HepG2 (cell line): ENCODE results near the gene DRAP1. TPM values are rescaled to one million over a fixed set of nuclear protein-coding genes. Genes with fewer than 3 reads are reported as not detected.

Source experiments
- ELF4 ChIP-seq: sonication (generic); formaldehyde crosslinking; IDR thresholded peaks from 2 replicates; pipeline ENCODE4 v1.5.0; 2020; ENCODE audit warnings: missing genetic modification reagents, mild to moderate bottlenecking, moderate library complexity, borderline replicate concordance
- HOXA3 ChIP-seq: sonication (generic); formaldehyde crosslinking; IDR thresholded peaks from 2 replicates; pipeline ENCODE4 v1.5.0; 2020; ENCODE audit warnings: missing genetic modification reagents
- KLF11 ChIP-seq: IDR thresholded peaks from 2 replicates; pipeline ENCODE4 v1.6.1; 2016; ENCODE audit warnings: missing compliant biosample characterization
- NRL ChIP-seq: sonication (generic); formaldehyde crosslinking; IDR thresholded peaks from 2 replicates; pipeline ENCODE4 v1.5.0; 2020; ENCODE audit warnings: missing genetic modification reagents, mild to moderate bottlenecking, moderate library complexity, borderline replicate concordance
- POLR2G ChIP-seq: fragments of 200-400 bp; formaldehyde crosslinking; IDR thresholded peaks from 2 replicates; pipeline ENCODE4 v1.6.1; 2018; ENCODE audit warnings: mild to moderate bottlenecking, low read depth, low read length, moderate library complexity
- RBFOX2 ChIP-seq: fragments of 200-400 bp; formaldehyde crosslinking; IDR thresholded peaks from 2 replicates; pipeline ENCODE4 v1.6.1; 2017; ENCODE audit warnings: low read depth, mild to moderate bottlenecking, low read length
- SMAD1 ChIP-seq: sonication (generic); formaldehyde crosslinking; IDR thresholded peaks from 2 replicates; pipeline ENCODE4 v1.4.0; 2020; ENCODE audit warnings: missing genetic modification reagents, low read depth, mild to moderate bottlenecking, borderline replicate concordance
- ZBTB3 ChIP-seq: sonication (generic); formaldehyde crosslinking; IDR thresholded peaks from 2 replicates; pipeline ENCODE4 v1.4.0; 2020; ENCODE audit warnings: low read depth, mild to moderate bottlenecking, moderate library complexity, missing genetic modification reagents, borderline replicate concordance
- ZFP41 ChIP-seq: sonication (generic); formaldehyde crosslinking; IDR thresholded peaks from 2 replicates; pipeline ENCODE4 v1.4.0; 2020; ENCODE audit warnings: mild to moderate bottlenecking, missing genetic modification reagents, borderline replicate concordance
- ZNF121 ChIP-seq: sonication (generic); formaldehyde crosslinking; IDR thresholded peaks from 2 replicates; pipeline ENCODE4 v1.5.0; 2020; ENCODE audit warnings: mild to moderate bottlenecking, missing genetic modification reagents
- ZNF335 ChIP-seq: sonication (generic); formaldehyde crosslinking; IDR thresholded peaks from 2 replicates; pipeline ENCODE4 v1.4.0; 2020; ENCODE audit warnings: missing genetic modification reagents
- polyA plus RNA-seq, 8 experiments: library from polyadenylated mRNA; depleted of rRNA in 3 of 8; stranded (reverse) in 7 of 8; unstranded in 1 of 8; fragments of >200 nt; fragmentation: Illumina TruSeq in 4 of 8; extraction: Trizol in 4 of 8; gene quantifications; 2 replicates each; pipeline versions ENCODE4 v1.2.1 to v1.2.3, GENCODE V29; 2011 to 2016; ENCODE audit warnings: low read depth in 4 of 8, missing spikeins in 1 of 8, mixed read lengths in 1 of 8; ENCODE audit not compliant: insufficient read depth in 1 of 8
- total RNA-seq, 5 experiments: library from RNA; depleted of rRNA; stranded (reverse); fragments of >200 nt; fragmentation: Illumina TruSeq; extraction: Trizol; gene quantifications; 2 replicates each; pipeline ENCODE4 v1.2.3, GENCODE V29; 2016; ENCODE audit warnings: low read depth in 1 of 5
- TF ChIP-seq, protein P1 (sequence below): sonication (generic); formaldehyde crosslinking; IDR thresholded peaks from 2 replicates; pipeline ENCODE4 v1.5.0; 2020; ENCODE audit warnings: mild to moderate bottlenecking, missing genetic modification reagents
- TF ChIP-seq, protein P2 (sequence below): sonication (generic); formaldehyde crosslinking; IDR thresholded peaks from 2 replicates; pipeline ENCODE4 v1.8.0; 2022; ENCODE audit warnings: missing genetic modification reagents, mild to moderate bottlenecking, borderline replicate concordance
- TF ChIP-seq, protein P3 (sequence below): sonication (generic); IDR thresholded peaks from 2 replicates; pipeline ENCODE4 v1.6.1; 2016; ENCODE audit warnings: low read depth, borderline replicate concordance
- TF ChIP-seq, protein P4 (sequence below): IDR thresholded peaks from 2 replicates; pipeline ENCODE4 v1.6.1; 2016; ENCODE audit warnings: missing genetic modification reagents, missing compliant biosample characterization
- TF ChIP-seq, protein P5 (sequence below): sonication (generic); formaldehyde crosslinking; IDR thresholded peaks from 2 replicates; pipeline ENCODE4 v1.4.0; 2020; ENCODE audit warnings: missing genetic modification reagents
- TF ChIP-seq, protein P6 (sequence below): sonication (generic); formaldehyde crosslinking; IDR thresholded peaks from 2 replicates; pipeline ENCODE4 v1.5.0; 2020; ENCODE audit warnings: missing genetic modification reagents, mild to moderate bottlenecking, borderline replicate concordance
- TF ChIP-seq, protein P7 (sequence below): sonication (generic); formaldehyde crosslinking; IDR thresholded peaks from 2 replicates; pipeline ENCODE4 v1.8.1; 2023; ENCODE audit warnings: mild to moderate bottlenecking, missing genetic modification reagents, borderline replicate concordance
- TF ChIP-seq, protein P8 (sequence below): sonication (generic); formaldehyde crosslinking; IDR thresholded peaks from 2 replicates; pipeline ENCODE4 v1.8.1; 2023; ENCODE audit warnings: mild to moderate bottlenecking, missing genetic modification reagents
- TF ChIP-seq, protein P9 (sequence below): sonication (generic); formaldehyde crosslinking; IDR thresholded peaks from 2 replicates; pipeline ENCODE4 v1.4.0; 2020; ENCODE audit warnings: mild to moderate bottlenecking, missing genetic modification reagents

DRAP1 gene
- total and polyA plus RNA-seq, 2 of the 13 experiments (the other 11 are each of a cell fraction or from before 2014, with no cell fraction given) = 46.8 to 52.3 TPM

DNA sequence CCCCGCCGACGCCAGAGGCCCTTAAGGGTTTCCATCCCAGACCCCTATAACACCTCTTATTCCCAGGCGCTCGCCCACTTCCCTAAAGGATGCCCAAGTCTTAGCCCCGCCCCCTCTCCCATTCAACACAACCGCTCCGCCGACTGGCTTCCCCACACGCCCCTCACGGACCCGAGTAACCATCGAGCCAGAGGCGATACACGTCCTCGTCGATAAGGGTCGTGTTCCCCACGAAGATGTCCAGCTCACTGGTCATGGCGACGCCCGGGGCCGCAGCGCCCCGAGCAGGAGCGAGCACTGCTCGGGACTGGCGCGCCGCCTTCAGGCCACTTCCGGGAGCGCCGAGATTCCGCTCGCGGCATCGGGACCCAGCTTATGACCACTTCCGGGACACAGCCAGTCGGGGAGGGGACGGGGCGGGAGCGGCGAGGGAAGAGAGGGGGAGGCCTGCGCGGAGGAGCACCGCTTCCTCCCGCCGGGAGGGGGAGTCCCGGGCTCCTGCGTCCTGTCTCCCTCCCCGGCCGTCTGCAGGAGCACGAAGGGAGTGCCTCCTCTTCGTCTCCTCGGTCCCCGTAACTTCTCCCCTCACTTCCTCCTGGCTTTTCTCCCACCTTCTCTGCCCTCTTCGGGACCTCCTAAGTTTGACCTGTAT lies 30.9 kb upstream of the DRAP1 start, which contains the start of gene FIBP (continued):
- TF ChIP-seq, protein P1, sequence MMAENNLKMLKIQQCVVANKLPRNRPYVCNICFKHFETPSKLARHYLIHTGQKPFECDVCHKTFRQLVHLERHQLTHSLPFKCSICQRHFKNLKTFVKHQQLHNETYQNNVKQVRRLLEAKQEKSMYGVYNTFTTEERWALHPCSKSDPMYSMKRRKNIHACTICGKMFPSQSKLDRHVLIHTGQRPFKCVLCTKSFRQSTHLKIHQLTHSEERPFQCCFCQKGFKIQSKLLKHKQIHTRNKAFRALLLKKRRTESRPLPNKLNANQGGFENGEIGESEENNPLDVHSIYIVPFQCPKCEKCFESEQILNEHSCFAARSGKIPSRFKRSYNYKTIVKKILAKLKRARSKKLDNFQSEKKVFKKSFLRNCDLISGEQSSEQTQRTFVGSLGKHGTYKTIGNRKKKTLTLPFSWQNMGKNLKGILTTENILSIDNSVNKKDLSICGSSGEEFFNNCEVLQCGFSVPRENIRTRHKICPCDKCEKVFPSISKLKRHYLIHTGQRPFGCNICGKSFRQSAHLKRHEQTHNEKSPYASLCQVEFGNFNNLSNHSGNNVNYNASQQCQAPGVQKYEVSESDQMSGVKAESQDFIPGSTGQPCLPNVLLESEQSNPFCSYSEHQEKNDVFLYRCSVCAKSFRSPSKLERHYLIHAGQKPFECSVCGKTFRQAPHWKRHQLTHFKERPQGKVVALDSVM = 0 out of 2 replicates have a peak, but pooled peaks have one; percentile 33
- peak; percentile 31; the same call in 1 of the 2 replicates for TF ChIP-seq ZFP41 (CRISPR knock-in tag)
- peak; percentile 76; the same call in 1 of the 2 replicates for TF ChIP-seq SMAD1 (CRISPR knock-in tag)
- TF ChIP-seq, protein P2, sequence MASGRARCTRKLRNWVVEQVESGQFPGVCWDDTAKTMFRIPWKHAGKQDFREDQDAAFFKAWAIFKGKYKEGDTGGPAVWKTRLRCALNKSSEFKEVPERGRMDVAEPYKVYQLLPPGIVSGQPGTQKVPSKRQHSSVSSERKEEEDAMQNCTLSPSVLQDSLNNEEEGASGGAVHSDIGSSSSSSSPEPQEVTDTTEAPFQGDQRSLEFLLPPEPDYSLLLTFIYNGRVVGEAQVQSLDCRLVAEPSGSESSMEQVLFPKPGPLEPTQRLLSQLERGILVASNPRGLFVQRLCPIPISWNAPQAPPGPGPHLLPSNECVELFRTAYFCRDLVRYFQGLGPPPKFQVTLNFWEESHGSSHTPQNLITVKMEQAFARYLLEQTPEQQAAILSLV (CRISPR knock-in tag) = peak; percentile 50; the same call in 1 of the 2 replicates
- peak; percentile 80 for TF ChIP-seq HOXA3 (CRISPR knock-in tag)
- TF ChIP-seq NRL = peak; percentile 29; the same call in 1 of the 2 replicates
- peak; percentile 92 for TF ChIP-seq POLR2G
- TF ChIP-seq, protein P3, sequence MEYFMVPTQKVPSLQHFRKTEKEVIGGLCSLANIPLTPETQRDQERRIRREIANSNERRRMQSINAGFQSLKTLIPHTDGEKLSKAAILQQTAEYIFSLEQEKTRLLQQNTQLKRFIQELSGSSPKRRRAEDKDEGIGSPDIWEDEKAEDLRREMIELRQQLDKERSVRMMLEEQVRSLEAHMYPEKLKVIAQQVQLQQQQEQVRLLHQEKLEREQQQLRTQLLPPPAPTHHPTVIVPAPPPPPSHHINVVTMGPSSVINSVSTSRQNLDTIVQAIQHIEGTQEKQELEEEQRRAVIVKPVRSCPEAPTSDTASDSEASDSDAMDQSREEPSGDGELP = no peak
- TF ChIP-seq ZNF121 = peak; percentile 11; the same call in 1 of the 2 replicates
- TF ChIP-seq ZBTB3 (CRISPR knock-in tag) = no peak
- TF ChIP-seq ZNF335 (CRISPR knock-in tag) = peak; percentile 63
- TF ChIP-seq, protein P4, sequence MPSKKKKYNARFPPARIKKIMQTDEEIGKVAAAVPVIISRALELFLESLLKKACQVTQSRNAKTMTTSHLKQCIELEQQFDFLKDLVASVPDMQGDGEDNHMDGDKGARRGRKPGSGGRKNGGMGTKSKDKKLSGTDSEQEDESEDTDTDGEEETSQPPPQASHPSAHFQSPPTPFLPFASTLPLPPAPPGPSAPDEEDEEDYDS (CRISPR knock-in tag) = 0 out of 2 replicates have a peak, but pooled peaks have one; percentile 34
- no peak; the same call in 1 of the 2 replicates for TF ChIP-seq KLF11 (CRISPR knock-in tag)
- peak; percentile 93 for TF ChIP-seq RBFOX2
- TF ChIP-seq, protein P5, sequence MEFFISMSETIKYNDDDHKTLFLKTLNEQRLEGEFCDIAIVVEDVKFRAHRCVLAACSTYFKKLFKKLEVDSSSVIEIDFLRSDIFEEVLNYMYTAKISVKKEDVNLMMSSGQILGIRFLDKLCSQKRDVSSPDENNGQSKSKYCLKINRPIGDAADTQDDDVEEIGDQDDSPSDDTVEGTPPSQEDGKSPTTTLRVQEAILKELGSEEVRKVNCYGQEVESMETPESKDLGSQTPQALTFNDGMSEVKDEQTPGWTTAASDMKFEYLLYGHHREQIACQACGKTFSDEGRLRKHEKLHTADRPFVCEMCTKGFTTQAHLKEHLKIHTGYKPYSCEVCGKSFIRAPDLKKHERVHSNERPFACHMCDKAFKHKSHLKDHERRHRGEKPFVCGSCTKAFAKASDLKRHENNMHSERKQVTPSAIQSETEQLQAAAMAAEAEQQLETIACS = peak; percentile 65
- TF ChIP-seq, protein P6, sequence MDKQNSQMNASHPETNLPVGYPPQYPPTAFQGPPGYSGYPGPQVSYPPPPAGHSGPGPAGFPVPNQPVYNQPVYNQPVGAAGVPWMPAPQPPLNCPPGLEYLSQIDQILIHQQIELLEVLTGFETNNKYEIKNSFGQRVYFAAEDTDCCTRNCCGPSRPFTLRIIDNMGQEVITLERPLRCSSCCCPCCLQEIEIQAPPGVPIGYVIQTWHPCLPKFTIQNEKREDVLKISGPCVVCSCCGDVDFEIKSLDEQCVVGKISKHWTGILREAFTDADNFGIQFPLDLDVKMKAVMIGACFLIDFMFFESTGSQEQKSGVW (CRISPR knock-in tag) = no peak
- TF ChIP-seq, protein P7, sequence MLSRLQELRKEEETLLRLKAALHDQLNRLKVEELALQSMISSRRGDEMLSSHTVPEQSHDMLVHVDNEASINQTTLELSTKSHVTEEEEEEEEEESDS = 0 out of 2 replicates have a peak, but pooled peaks have one; percentile 14
- TF ChIP-seq, protein P8, sequence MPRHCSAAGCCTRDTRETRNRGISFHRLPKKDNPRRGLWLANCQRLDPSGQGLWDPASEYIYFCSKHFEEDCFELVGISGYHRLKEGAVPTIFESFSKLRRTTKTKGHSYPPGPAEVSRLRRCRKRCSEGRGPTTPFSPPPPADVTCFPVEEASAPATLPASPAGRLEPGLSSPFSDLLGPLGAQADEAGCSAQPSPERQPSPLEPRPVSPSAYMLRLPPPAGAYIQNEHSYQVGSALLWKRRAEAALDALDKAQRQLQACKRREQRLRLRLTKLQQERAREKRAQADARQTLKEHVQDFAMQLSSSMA = peak; percentile 83
- TF ChIP-seq, protein P9, sequence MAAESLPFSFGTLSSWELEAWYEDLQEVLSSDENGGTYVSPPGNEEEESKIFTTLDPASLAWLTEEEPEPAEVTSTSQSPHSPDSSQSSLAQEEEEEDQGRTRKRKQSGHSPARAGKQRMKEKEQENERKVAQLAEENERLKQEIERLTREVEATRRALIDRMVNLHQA = no peak
- TF ChIP-seq ELF4 = 0 out of 2 replicates have a peak, but pooled peaks have one; percentile 36
